ENCODE data around the gene EHF. TPM values are rescaled to one million over a fixed set of nuclear protein-coding genes. Genes with fewer than 3 reads are reported as not detected.

The EHF gene
- total RNA-seq, 1 donor from 2014 or later: 1.2 TPM

DNA sequence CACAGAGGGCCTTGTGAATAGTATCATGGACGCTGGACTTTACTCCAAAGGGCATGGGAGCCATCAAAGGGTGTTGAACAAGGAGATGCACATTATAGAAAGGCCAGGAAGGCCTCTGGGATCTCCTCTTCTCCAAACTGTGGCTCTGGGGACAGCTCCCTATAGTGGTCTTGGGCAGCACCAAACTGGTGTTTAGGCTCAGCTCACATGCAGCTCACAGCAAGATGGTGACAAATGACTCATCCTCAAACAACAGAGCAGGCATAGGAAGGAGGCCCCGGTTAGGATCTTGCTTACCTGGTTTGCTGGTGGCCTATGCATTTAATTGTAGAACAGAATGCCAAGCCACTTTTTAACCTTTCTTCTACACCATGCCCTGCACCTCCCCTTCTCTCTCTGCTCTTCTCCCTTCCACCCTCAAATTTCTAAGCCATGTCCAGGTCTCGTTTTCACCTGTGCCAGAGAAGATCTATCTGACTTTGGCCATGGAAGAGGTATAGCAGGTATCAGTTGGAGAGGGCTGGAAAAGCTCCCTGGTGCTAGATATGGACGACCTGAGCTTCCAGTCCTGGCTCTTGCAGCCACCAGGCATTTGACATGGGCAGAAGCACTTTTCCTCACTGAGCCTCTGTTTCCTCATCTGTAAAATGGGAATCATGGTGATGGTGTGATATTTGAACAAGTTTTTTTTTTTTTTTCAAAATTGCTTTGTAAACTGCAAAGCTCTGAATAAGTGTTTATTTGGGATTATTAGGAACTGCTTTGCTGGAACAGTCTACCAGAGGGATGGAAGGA, 14.4 kb upstream of the EHF start:
- TF ChIP-seq, protein P1, sequence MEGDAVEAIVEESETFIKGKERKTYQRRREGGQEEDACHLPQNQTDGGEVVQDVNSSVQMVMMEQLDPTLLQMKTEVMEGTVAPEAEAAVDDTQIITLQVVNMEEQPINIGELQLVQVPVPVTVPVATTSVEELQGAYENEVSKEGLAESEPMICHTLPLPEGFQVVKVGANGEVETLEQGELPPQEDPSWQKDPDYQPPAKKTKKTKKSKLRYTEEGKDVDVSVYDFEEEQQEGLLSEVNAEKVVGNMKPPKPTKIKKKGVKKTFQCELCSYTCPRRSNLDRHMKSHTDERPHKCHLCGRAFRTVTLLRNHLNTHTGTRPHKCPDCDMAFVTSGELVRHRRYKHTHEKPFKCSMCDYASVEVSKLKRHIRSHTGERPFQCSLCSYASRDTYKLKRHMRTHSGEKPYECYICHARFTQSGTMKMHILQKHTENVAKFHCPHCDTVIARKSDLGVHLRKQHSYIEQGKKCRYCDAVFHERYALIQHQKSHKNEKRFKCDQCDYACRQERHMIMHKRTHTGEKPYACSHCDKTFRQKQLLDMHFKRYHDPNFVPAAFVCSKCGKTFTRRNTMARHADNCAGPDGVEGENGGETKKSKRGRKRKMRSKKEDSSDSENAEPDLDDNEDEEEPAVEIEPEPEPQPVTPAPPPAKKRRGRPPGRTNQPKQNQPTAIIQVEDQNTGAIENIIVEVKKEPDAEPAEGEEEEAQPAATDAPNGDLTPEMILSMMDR (IDR thresholded peaks at IDR 0.05; ENCODE audit: unreplicated experiment): no peak
- peaks cover 3% of the 10 kb centered on the region for H3K4me1 Mint-ChIP-seq
- no peak overlapping the region for H3K4me3 Mint-ChIP-seq
- no peaks in the 10 kb centered on the region for H3K36me3 Mint-ChIP-seq
- H3K27me3 Mint-ChIP-seq (ENCODE audit: low read depth): peaks cover 11% of the 10 kb centered on the region
- no peak overlapping the region for H3K27ac Mint-ChIP-seq
- H3K9me3 Mint-ChIP-seq: no peaks in the 10 kb centered on the region
- DNase-seq (ENCODE audit: low spot score in 2 of 2, unreplicated experiment in 2 of 2): no peak

DNA sequence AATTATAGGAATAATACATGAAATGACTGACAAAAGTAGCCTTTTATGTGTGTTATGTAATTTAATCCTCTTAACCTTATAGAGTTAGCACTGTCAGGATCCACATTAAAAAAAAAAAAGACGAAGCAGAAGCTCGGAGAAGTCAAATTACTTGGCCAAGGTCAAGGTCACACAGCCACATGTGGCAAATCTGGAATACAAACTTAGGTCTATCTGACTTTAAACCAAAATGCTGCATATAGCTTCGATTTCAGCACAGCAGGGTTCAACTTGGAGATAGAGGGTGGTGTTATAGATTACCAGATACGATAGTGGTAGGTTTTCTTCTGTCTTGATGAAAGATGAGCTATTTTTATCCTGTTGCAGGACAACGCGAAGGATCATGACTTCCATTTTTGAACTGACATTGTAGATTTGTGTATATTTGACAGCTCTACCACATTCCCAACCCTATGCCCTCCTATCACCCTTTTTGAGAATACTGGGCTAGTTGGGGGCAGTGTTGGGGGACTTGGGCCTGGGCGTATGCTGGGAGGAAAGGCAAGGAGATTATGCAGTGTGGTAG, 11.6 kb upstream of the EHF start:
- Mint-ChIP-seq H3K27me3 (ENCODE audit: low read depth) (peaks cover 30% of the 10 kb centered on the region), H3K4me3 (no peak overlapping the region), H3K4me1 (no peaks in the 10 kb centered on the region), H3K27ac (no peak overlapping the region), H3K36me3 (no peaks in the 10 kb centered on the region), H3K9me3 (no peaks in the 10 kb centered on the region)
- TF ChIP-seq, protein P1 (IDR thresholded peaks at IDR 0.05; ENCODE audit: unreplicated experiment): no peak
- DNase-seq (ENCODE audit: low spot score in 2 of 2, unreplicated experiment in 2 of 2): no peak

DNA sequence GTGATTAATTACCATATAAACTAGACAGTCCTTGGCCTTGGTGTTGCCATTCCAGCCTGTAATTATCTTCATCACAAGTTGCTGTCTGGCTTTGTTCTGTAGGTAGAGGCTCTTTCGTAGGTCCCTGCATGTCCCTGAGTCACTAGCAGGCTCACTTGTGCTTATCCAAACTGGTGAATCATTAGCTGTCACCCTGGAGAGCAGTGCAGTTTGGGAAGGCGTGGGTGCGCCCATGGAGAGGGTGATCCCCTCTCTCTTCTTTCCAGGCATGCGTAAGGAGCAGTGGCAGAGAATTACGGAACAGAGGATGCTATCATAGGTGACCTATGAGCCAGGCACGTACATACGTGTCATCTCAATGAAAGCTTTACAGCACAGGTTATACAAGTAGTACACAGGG, 11.0 kb upstream of the EHF start:
- Mint-ChIP-seq H3K27me3 (ENCODE audit: low read depth) (peaks cover 35% of the 10 kb centered on the region), H3K36me3 (no peaks in the 10 kb centered on the region), H3K4me3 (no peak overlapping the region), H3K4me1 (no peaks in the 10 kb centered on the region), H3K9me3 (no peaks in the 10 kb centered on the region), H3K27ac (no peak overlapping the region)
- no peak for DNase-seq (ENCODE audit: low spot score in 2 of 2, unreplicated experiment in 2 of 2)
- TF ChIP-seq, protein P1 (IDR thresholded peaks at IDR 0.05; ENCODE audit: unreplicated experiment): no peak

GRCh38 chr11:34610324-34611041, 10.4 kb upstream of the EHF start:
- Mint-ChIP-seq H3K27ac (no peak overlapping the region), H3K4me3 (no peak overlapping the region), H3K27me3 (ENCODE audit: low read depth) (peaks cover 35% of the 10 kb centered on the region), H3K36me3 (no peaks in the 10 kb centered on the region), H3K9me3 (no peaks in the 10 kb centered on the region), H3K4me1 (no peaks in the 10 kb centered on the region)
- TF ChIP-seq, protein P1 (IDR thresholded peaks at IDR 0.05; ENCODE audit: unreplicated experiment): no peak
- no peak for DNase-seq (ENCODE audit: low spot score in 2 of 2, unreplicated experiment in 2 of 2)

- Mint-ChIP-seq H3K27me3 (ENCODE audit: low read depth) (peaks cover 49% of the 10 kb centered on the region), H3K36me3 (no peaks in the 10 kb centered on the region), H3K27ac (no peak overlapping the region), H3K4me1 (peaks cover 1% of the 10 kb centered on the region), H3K9me3 (no peaks in the 10 kb centered on the region), H3K4me3 (no peak overlapping the region)
- TF ChIP-seq, protein P1 (IDR thresholded peaks at IDR 0.05; ENCODE audit: unreplicated experiment): no peak
- no peak for DNase-seq (ENCODE audit: low spot score in 2 of 2, unreplicated experiment in 2 of 2)
These were observed 7.9 kb upstream of the EHF start for GRCh38 chr11:34613015-34613414.

Data from mesothelial cell of epicardium (in vitro differentiated cells).